ENCODE measurements around the gene PPP2R2C. TPM values are rescaled to one million over a fixed set of nuclear protein-coding genes. Genes with fewer than 3 reads are reported as not detected.

Gene PPP2R2C
- total RNA-seq, 6 experiments from 2014 or later: 0.12 to 0.27 TPM; not detected in 4

DNA sequence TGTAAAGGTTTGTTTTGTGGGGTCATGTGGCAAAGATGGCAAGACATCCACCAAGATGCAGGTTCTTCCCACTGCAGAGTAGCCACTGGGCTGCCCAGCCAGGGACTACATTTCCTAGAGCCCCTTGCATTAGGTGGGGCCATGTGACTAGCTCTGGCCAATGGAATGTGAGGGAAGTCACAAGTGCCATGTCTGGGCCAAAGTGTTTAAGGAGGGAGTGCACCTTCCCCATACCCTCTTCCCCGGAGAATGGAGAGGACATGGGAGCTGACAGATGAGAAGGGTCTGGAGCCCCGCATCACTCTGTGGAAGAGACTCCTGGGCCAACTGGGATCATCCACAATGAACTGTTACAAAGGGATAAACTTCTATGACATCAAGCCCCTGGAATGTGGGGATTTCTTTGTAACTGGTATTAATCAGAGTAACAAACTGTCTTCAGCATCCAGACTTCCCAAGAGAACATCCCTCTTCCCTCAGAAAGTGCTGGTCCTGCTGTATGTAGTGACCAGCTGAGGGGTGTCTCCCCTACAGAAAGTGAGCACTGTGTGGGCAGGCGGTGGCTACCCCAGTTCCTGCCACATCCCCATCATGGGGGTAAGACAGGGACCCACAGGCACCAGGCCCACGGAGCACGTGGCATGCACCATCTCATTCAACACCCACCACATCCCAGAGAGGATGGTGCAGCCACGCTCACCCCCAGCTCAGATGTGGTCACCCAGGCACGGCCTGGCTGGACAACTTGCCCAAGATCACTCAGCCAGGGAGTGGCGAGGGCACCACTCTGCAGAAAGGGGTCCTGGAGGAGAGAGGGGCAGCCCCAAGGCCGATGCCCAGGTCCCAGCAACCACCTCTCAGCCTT, 10.9 kb downstream of the PPP2R2C start:
- WGBS (ENCODE audit: insufficient coverage, low coverage, low lambda C conversion rate, missing lambda C conversion rate): 63% methylated on average over 4 of the region's 9 CpGs
- H3K9me3 ChIP-seq: no peaks in the 10 kb centered on the region
- no peak overlapping the region for H3K27ac ChIP-seq
- no peaks in the 10 kb centered on the region for H3K4me1 ChIP-seq
- TF ChIP-seq CTCF (IDR thresholded peaks at IDR 0.05) (no peak), POLR2A (IDR thresholded peaks at IDR 0.05) (no peak)
- H3K4me3 ChIP-seq: no peak overlapping the region
- DNase-seq (peak in 1 of 3 donors; percentile 22), ATAC-seq (no peak)
- H3K27me3 ChIP-seq: no peaks in the 10 kb centered on the region
- intact Hi-C loops (cut with DNase I): no loop called here
- no peaks in the 10 kb centered on the region for H3K36me3 ChIP-seq

DNA sequence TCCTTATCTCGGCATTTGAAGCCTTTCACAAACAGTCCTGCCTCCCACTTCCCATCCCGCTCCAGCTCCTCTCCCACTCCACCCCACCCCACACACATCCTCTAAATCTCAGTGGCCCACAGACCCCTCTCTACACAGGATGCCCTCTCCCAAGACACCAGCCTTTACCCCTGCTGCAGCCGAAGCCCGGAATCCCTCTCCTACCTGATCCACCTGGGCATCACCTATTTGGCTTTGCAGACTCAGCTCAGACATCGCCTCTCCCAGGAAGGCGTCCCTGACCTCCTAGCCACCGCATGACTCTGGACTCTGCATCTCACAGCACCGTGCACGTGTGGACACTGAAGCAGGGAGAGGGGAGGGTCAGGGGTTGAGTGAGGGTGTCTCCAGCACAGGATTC, 11.5 kb downstream of the PPP2R2C start:
- Histone ChIP-seq H3K27me3 (no peaks in the 10 kb centered on the region), H3K4me1 (no peaks in the 10 kb centered on the region), H3K9me3 (no peaks in the 10 kb centered on the region), H3K27ac (no peak overlapping the region), H3K36me3 (no peaks in the 10 kb centered on the region), H3K4me3 (no peak overlapping the region)
- intact Hi-C loops (cut with DNase I): no loop called here
- no peak for ATAC-seq
- DNase-seq: peak in 1 of 3 donors; percentile 24
- WGBS (ENCODE audit: insufficient coverage, low coverage, low lambda C conversion rate, missing lambda C conversion rate): 41% methylated on average over 9 of the region's 9 CpGs
- TF ChIP-seq CTCF (IDR thresholded peaks at IDR 0.05) (no peak), POLR2A (IDR thresholded peaks at IDR 0.05) (no peak)

DNA sequence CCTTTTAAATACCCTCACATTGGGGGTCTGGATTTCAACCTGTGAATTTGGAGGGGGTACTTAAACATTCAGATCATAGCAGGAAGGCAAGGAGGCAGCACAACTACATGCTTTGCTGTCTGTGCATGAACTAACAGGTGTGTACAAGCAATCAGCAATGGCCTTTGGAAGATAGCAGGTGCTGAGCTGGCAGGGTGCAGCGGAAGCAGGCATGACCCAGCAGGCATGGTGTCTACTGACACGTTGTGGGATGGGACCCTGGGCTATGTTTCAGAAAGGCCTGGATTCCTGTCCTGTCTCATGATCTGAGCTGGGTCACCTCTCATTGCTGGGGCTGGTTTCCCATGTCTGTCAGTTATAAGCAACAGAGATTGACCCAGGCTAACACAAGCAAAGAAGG, 13.9 kb downstream of the PPP2R2C start:
- Histone ChIP-seq H3K4me3 (no peak overlapping the region), H3K27me3 (no peaks in the 10 kb centered on the region), H3K27ac (no peak overlapping the region), H3K4me1 (no peaks in the 10 kb centered on the region), H3K36me3 (no peaks in the 10 kb centered on the region), H3K9me3 (no peaks in the 10 kb centered on the region)
- ATAC-seq (no peak), DNase-seq (peak in 1 of 3 donors; percentile 3)
- TF ChIP-seq POLR2A (IDR thresholded peaks at IDR 0.05) (no peak), CTCF (IDR thresholded peaks at IDR 0.05) (no peak)
- intact Hi-C loops (cut with DNase I): no loop called here
- no CpG with 5 or more reads among the region's 2 CpGs for WGBS (ENCODE audit: insufficient coverage, low coverage, low lambda C conversion rate, missing lambda C conversion rate)

GRCh38 chr4:6456450-6456849, 16.0 kb downstream of the PPP2R2C start:
- H3K27me3 ChIP-seq: no peaks in the 10 kb centered on the region
- DNase-seq (no peak), ATAC-seq (no peak)
- no peaks in the 10 kb centered on the region for H3K4me1 ChIP-seq
- intact Hi-C loops (cut with DNase I): no loop called here
- no peak for TF ChIP-seq POLR2A (IDR thresholded peaks at IDR 0.05)
- TF ChIP-seq CTCF (IDR thresholded peaks at IDR 0.05): no peak
- H3K4me3 ChIP-seq: no peak overlapping the region
- no peaks in the 10 kb centered on the region for H3K36me3 ChIP-seq
- H3K9me3 ChIP-seq: no peaks in the 10 kb centered on the region
- H3K27ac ChIP-seq: no peak overlapping the region
- 42% methylated on average over 5 of the region's 11 CpGs for WGBS (ENCODE audit: insufficient coverage, low coverage, low lambda C conversion rate, missing lambda C conversion rate)

Measured in right lobe of liver (tissue), 6 donors.